Measurements from ENCODE around the gene PRMT3.

GRCh38 chr11:20388096-20389055 lies 860 bp downstream of the PRMT3 start:
- TF ChIP-seq CTCF (IDR thresholded peaks at IDR 0.05) (no peak), EZH2phosphoT487 (IDR thresholded peaks at IDR 0.05) (no peak)
